ENCODE results near the gene CDH15.
"Not testable (repeated sequence)": the region's sequence is repeated elsewhere in the genome, so short reads cannot be mapped to it uniquely, and the experiment has no call there.

The CDH15 gene

GRCh38 chr16:89156740-89157645 is 14.6 kb upstream of the CDH15 start:
- DNase-seq: no peak

- DNase-seq: no peak
Observed at GRCh38 chr16:89157778-89158177, 13.8 kb upstream of the CDH15 start.

- DNase-seq: no peak
Observed at GRCh38 chr16:89159066-89159849, 12.3 kb upstream of the CDH15 start.

- no peak for DNase-seq
Observed at GRCh38 chr16:89159850-89160354, 11.6 kb upstream of the CDH15 start.

- no peak for DNase-seq
Observed at GRCh38 chr16:89160977-89161701, 10.4 kb upstream of the CDH15 start.

GRCh38 chr16:89161763-89162713 is 9.5 kb upstream of the CDH15 start:
- DNase-seq: no peak

GRCh38 chr16:89163297-89163696 is 8.3 kb upstream of the CDH15 start:
- DNase-seq: no peak

- DNase-seq: no peak
Observed at GRCh38 chr16:89164436-89164835, 7.1 kb upstream of the CDH15 start.

GRCh38 chr16:89164847-89165680 is 6.5 kb upstream of the CDH15 start:
- DNase-seq: no peak

- not testable (repeated sequence) for DNase-seq
Observed at GRCh38 chr16:89165681-89165979, 5.9 kb upstream of the CDH15 start.

GRCh38 chr16:89166696-89167424 is 4.7 kb upstream of the CDH15 start:
- DNase-seq: no peak

GRCh38 chr16:89167425-89167941 is 4.1 kb upstream of the CDH15 start:
- DNase-seq: no peak

GRCh38 chr16:89168381-89169189 is 3.0 kb upstream of the CDH15 start:
- no peak for DNase-seq

GRCh38 chr16:89169778-89170177 is 1.8 kb upstream of the CDH15 start:
- DNase-seq: no peak

GRCh38 chr16:89170346-89171215 is 967 bp upstream of the CDH15 start:
- DNase-seq: no peak

- no peak for DNase-seq
Observed at GRCh38 chr16:89172171-89172527, 601 bp downstream of the CDH15 start.

GRCh38 chr16:89172528-89173173 is 1.1 kb downstream of the CDH15 start:
- no peak for DNase-seq

All from GOT3 (cell line).